HS-5 (cell line): ENCODE measurements around the gene DIAPH3.

Experiments used
- DNase-seq: peaks from one replicate; pipeline ENCODE4 v3.0.0-alpha.2; 2012; ENCODE audit warnings: low read depth

DIAPH3 gene

GRCh38 chr13:59863621-59864020 lies 300.1 kb downstream of the DIAPH3 start:
- DNase-seq = no peak

- no peak for DNase-seq
Observed at GRCh38 chr13:59861676-59862075, 302.1 kb downstream of the DIAPH3 start.

- no peak for DNase-seq
Observed at GRCh38 chr13:59856281-59856810, 307.4 kb downstream of the DIAPH3 start.

GRCh38 chr13:59846845-59847620 lies 316.7 kb downstream of the DIAPH3 start:
- DNase-seq = no peak

GRCh38 chr13:59843040-59843439 lies 320.7 kb downstream of the DIAPH3 start:
- DNase-seq = no peak

- DNase-seq = no peak
Observed at GRCh38 chr13:59842507-59842906, 321.2 kb downstream of the DIAPH3 start.

- no peak for DNase-seq
Observed at GRCh38 chr13:59839186-59839585, 324.5 kb downstream of the DIAPH3 start.

GRCh38 chr13:59837101-59837500 lies 326.6 kb downstream of the DIAPH3 start:
- DNase-seq = no peak

- DNase-seq = no peak
Observed at GRCh38 chr13:59835569-59835968, 328.2 kb downstream of the DIAPH3 start.

- DNase-seq = no peak
Observed at GRCh38 chr13:59834801-59835200, 328.9 kb downstream of the DIAPH3 start.

GRCh38 chr13:59829690-59830089 lies 334.0 kb downstream of the DIAPH3 start:
- DNase-seq = no peak

GRCh38 chr13:59823486-59823885 lies 340.2 kb downstream of the DIAPH3 start:
- peak; percentile 34 for DNase-seq

- DNase-seq = no peak
Observed at GRCh38 chr13:59809564-59809963, 354.2 kb downstream of the DIAPH3 start.

- no peak for DNase-seq
Observed at GRCh38 chr13:59806801-59807200, 356.9 kb downstream of the DIAPH3 start.

- no peak for DNase-seq
Observed at GRCh38 chr13:59801107-59801880, 362.4 kb downstream of the DIAPH3 start.

GRCh38 chr13:59793107-59793506 lies 370.6 kb downstream of the DIAPH3 start:
- no peak for DNase-seq

- no peak for DNase-seq
Observed at GRCh38 chr13:59790626-59791025, 373.1 kb downstream of the DIAPH3 start.

- no peak for DNase-seq
Observed at GRCh38 chr13:59789558-59789957, 374.2 kb downstream of the DIAPH3 start.

- no peak for DNase-seq
Observed at GRCh38 chr13:59787679-59788078, 376.0 kb downstream of the DIAPH3 start.

GRCh38 chr13:59782696-59783095 lies 381.0 kb downstream of the DIAPH3 start:
- DNase-seq = no peak

GRCh38 chr13:59780058-59780457 lies 383.7 kb downstream of the DIAPH3 start:
- no peak for DNase-seq

- DNase-seq = peak; percentile 67
Observed at GRCh38 chr13:59776924-59777690, 386.6 kb downstream of the DIAPH3 start.
